T-helper 9 cell (primary cell): ENCODE data around the gene GALR3.
"Not testable (repeated sequence)": the region's sequence is repeated elsewhere in the genome, so short reads cannot be mapped to it uniquely, and the experiment has no call there.

ENCODE experiments used
- DNase-seq: peaks from one replicate; pipeline ENCODE4 v3.0.0-alpha.2; 2020
- total RNA-seq, 2 donors: gene quantifications; one replicate each; lab custom pipeline; 2026; lab: John Stamatoyannopoulos, UW

Gene GALR3, protein sequence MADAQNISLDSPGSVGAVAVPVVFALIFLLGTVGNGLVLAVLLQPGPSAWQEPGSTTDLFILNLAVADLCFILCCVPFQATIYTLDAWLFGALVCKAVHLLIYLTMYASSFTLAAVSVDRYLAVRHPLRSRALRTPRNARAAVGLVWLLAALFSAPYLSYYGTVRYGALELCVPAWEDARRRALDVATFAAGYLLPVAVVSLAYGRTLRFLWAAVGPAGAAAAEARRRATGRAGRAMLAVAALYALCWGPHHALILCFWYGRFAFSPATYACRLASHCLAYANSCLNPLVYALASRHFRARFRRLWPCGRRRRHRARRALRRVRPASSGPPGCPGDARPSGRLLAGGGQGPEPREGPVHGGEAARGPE
- total RNA-seq = 0 reads per million in 2 donors

GRCh38 chr22:37823134-37823985 is at the start of gene GALR3:
GALR3 (plus strand) TSS chr22:37823382; CDS start chr22:37823407, 25 bp downstream.
- DNase-seq = no peak

- no peak for DNase-seq
Measured at GRCh38 chr22:37774728-37775127, 48.5 kb upstream of the GALR3 start.

DNA sequence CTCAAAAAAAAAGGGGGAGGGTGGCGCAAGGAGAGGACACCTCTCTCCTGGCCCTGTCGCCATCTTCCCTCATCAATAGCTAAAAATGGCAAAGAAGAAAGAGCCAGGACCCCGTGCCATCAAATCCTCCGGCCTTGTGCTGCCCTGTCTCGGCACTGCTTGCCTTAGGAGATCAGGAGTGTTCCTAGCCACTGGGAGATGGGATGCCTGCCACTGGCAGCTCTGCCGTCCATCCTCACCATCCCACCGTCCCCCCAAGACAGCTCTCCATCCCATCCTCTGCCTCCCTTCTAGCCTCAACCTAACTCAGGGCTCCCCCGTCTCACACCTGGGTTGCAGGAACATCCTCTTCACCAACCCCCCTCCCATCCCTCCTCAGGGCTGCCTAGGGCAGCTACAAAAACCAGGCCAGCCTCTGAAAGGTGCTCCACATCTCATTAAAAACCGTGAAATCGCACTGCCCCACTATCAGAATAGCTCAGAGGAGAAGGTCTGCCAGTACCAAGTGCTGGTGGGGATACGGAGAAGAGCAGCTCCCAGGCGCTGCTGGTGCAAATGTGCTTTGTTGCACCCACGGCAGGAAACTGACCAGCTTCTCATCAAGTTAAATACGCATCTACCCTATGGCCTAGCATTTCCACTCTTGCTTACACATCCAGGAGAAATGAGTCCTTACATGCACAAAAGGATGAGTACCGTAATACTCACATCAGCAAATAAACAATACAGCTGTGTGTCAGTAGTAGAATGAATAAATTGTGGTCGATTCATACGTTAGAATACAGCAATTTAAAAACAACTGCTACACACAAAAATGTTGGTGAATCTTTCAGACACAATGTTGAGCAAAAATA is 47.2 kb upstream of the GALR3 start:
- no peak for DNase-seq

DNA sequence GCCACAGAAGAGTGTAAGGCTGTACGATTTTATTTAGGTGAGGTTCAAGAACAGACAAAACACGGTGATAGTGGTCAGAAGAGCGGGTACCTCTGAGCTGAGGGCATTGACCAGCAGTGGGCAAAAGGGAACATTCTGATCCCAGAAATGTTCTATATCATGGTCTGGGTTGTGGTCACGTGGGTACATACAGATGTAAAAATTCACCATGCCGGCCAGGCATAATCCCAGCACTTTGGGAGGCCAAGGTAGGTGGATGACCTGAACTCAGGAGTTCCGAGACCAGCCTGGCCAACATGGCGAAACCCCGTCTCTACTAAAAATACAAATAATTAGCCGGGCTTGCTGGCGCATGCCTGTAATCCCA is 46.6 kb upstream of the GALR3 start:
- DNase-seq = no peak

- DNase-seq = no peak
Measured at GRCh38 chr22:37777122-37777687, 46.0 kb upstream of the GALR3 start.

DNA sequence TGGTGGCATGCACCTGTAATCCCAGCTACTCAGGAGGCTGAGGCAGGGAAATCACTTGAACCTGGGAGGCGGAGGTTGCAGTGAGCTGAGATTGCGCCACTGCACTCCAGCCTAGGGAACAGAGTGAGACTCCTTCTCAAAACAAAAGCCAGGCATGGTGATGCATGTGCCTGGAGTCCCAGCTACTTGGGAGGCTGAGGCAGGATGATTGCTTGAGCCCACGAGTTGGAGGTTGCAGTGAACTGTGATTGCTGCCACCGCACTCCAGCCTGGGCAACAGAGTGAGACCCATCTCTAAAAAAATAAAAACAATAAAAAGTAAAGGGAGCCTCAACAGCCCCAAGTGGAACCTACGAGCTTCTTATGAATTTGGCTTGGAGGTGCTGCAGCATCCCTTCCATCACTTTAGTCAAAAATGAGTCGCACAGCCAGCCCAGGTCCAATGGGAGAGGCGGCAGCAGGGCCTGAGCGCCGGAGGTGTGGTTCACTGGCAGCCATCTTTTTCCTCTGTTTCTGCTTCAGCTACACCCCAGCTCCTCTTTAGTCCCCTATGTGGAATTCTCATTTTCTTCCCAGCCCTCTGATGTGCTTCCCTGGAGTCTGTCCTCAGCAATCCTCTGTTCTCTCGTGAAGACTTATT is 44.7 kb upstream of the GALR3 start:
- no peak for DNase-seq

DNA sequence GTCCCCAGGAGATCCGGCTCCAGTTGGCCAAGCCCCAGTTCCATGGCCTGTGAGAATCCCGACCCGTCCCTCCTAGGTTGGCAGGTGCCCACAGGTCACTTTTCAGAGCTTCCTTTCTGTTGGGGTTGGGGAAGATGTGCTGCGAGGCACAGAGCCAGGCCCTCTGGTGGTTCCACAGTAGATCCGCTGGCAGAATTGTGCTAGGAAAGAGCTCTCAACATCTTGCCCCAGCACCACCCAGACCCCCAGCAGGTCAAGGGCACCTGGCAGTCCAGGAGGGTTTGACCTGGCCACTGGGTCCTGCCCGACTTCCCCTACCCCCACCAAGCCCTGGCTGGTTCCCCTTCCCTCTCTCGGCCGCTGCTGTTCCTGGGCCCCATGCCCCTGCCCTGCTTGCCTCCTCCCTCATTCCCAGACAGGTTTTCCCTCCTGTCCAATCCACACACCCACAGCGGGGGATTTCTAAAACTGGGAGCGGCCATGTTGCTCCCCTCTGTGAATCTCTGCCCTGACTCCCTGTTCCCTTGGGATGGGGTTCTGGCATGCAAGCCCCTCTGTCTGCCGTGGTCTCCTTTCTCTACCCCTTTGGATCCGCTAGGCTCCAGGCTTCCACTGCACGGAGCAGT is 41.6 kb upstream of the GALR3 start:
- no peak for DNase-seq

GRCh38 chr22:37782340-37783168 is 40.6 kb upstream of the GALR3 start:
- DNase-seq = no peak

- DNase-seq = no peak
Measured at GRCh38 chr22:37784829-37785495, 38.2 kb upstream of the GALR3 start.

- DNase-seq = no peak
Measured at GRCh38 chr22:37790234-37790633, 32.9 kb upstream of the GALR3 start.

GRCh38 chr22:37792494-37792893 is 30.7 kb upstream of the GALR3 start:
- DNase-seq = no peak

- DNase-seq = no peak
Measured at GRCh38 chr22:37794376-37794775, 28.8 kb upstream of the GALR3 start.

DNA sequence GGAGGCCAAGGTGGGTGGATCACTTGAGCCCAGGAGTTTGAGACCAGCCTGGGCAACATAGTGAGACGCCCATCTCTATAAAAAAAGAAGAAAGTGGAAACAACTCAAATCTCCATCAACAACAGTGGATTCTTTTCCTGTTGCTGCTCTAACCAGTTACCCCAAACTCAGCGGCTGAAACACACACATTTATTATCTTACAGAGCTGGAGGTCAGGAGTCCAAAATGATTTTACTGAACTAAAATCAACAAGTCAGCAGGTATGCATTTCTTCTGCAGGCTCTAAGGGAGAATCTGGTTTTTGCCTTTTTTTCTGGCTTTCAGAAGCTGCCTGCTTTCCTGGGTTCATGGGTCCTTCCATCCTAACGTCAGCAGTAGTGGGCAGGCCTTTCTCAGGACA is 27.1 kb upstream of the GALR3 start:
- DNase-seq = no peak

DNA sequence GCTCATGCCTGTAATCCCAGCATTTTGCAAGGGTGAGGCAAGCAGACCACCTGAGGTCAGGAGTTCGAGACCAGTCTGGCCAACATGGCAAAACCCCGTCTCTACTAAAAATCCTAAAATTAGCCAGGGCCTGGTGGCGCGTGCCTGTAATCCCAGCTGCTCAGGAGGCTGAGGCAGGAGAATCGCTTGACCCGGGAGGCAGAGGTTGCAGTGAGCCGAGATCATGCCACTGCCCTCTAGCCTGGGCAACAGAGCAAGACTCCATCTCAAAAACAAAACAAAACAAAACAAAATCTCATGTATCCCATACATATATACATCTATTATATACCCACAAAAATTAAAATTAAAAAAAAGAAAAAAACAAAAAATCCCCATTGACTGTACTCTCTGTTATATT is 25.9 kb upstream of the GALR3 start:
- DNase-seq = not testable (repeated sequence)

DNA sequence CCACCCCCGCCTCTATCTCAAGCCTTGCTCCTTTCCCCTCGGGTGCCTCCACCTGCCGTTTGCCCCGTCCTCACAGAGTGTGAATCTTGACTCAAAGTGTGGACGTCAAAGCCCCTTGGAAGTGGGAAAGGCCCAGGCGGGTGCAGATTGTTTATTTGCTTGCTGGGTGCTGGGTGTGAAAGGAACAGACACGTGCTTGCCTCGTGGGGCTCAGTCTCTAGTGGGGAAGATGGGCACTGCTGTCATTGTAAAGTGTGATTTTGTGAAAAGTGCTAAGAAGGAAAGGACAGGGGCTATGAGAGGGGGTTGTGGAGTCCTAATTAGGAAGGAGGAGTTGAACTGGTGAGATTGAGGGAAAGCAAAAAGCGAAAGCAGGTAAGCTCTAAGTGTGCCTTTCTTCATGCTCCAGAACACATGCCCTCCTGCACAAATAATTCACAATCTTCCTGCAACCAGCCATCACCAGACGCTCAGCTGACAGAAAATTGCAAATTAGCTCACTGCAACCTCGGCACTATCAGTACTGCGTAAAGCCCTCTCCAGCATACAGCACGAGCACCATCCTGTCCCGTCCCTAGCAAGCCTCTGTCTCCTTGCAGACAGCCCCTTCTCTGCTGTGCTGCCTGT is 25.2 kb upstream of the GALR3 start:
- DNase-seq = no peak

DNA sequence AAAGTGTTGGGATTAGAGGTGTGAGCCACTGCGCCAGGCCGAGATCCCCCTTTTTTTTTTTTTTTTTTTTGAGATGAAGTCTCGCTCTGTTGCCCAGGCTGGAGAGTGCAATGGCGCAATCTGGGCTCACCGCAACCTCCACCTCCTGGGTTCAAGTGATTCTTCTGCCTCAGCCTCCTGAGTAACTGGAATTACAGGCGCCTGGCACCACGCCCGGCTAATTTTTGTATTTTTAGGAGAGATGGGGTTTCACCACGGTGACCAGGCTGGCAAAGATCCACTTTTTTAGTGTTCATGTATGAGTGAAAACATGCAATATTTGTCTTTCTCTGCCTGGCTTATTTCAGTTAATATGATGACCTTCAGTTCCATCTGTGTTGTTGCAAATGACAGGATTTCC is 23.2 kb upstream of the GALR3 start:
- not testable (repeated sequence) for DNase-seq

DNA sequence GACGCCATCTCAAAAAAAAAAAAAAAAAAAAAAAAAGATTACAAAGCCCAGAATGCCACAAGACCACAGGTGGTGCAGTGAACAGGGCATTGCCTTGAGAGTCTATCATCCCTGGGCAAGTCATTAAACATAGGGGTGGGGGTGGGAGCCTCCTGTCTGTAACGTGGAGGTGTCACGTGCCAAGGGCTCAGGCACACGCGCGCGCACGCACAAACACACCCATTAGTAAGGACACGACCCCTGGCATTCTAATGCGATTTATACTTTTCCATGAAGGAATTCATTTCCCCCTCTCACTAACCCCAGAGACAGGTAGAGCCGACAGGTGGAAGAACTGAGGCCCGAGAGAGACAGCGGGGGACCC is 21.3 kb upstream of the GALR3 start:
- DNase-seq = no peak

GRCh38 chr22:37802310-37803194 is 20.6 kb upstream of the GALR3 start:
- DNase-seq = no peak

DNA sequence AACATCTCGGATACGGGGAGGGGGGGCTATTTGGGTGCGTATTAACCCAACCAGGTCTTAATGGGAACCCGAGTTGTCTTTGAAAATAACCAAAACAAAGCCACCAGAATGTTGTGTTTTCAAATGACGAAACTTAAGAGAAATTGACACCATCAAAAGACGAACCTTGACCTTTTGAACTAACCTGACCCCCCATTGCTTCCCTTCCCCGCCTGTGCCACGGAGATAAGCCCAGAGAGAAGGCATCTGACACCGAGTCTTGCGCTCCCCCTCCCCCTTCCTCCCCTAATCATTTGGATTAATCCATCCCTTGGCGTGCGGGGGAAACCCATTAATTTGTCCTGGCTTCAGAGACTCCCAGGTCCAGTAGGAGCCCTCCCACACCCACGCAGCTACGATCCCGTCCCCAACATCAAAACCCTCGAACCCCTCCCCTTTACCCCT is 20.0 kb upstream of the GALR3 start:
- no peak for DNase-seq
